ENCODE measurements around the gene UBXN4.

GRCh38 chr2:135762530-135762929, 20.9 kb downstream of the UBXN4 start:
- TF ChIP-seq SUZ12 (IDR thresholded peaks at IDR 0.05; ENCODE audit: extremely low read depth, insufficient read depth, insufficient read length), result no peak
- no peak for TF ChIP-seq YY1 (IDR thresholded peaks at IDR 0.05; ENCODE audit: insufficient read depth, insufficient read length)
- TF ChIP-seq ZNF274 (IDR thresholded peaks at IDR 0.05; ENCODE audit: low read depth, low read length), result no peak

Measured in NT2/D1 (cell line).